ENCODE data around the gene LRRIQ4. TPM values are rescaled to one million over a fixed set of nuclear protein-coding genes. Genes with fewer than 3 reads are reported as not detected.

LRRIQ4 gene
- total RNA-seq, result 1 to 10 TPM in 1 of 5 donors, not detected in 4; 4.6 TPM
- not detected for polyA plus RNA-seq
- long read RNA-seq, donor 1, result 0 reads
- long read RNA-seq, donor 2, result 0 reads
- long read RNA-seq, donor 3, result 0 reads
- long read RNA-seq, donor 4, result 0 reads
- long read RNA-seq, donor 5, result 0 reads
- long read RNA-seq, donor 6, result 0 reads
- long read RNA-seq, donor 7, result 0 reads
- long read RNA-seq, donor 8, result 0 reads
- long read RNA-seq, donor 9, result 0 reads
- long read RNA-seq, donor 10, result 0 reads

DNA sequence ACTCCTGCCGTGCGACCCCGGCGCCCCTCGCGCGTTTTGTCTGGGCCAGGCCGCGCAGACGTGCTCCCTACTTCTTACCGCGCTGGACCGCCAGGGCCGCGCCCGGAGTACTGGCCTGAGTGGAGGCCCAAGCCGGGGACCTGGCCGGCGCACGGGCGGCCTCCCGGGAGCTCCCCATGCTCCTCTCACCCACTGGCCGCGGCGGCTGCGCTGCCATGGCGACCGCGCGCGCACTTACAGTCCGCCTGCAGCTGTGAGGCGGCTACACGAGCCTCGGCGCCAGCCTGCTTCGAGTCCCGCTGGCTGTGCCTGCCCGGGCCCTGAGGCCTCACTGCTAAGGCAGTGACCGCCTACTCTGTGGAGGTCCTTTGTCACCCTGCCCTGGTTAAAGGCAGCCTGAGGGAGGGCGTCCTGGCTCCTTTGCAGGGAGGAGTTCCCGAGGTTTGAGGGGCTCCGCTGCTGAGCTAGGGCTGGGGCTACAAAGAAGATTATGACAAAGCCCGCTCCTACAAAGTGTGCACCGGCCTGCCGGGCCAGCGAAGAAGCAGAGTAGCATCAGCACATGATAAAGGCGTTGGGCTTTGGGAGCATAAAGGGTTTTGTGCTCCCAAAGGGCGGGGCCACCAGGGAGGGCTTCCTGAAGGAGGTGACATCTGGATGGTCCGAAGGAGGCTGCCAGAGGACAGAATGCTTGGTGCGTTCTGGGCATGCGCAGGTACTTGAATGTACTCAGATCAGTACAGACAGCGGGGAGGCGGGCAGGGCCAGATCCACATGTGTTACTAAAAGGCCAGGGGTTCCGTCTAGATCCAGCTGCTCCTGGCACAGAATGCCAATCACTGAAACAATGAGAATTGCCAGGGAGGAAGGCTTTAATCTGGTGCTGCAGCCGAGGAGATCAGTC is at the start of gene LRRIQ4, which contains the start of gene LRRC34:
TSS of gene LRRIQ4 (plus strand) at position 539 of the 904 bp plus-strand sequence. CDS start 9,052 bp downstream, outside the sequence.
TSS of gene LRRC34 (minus strand) at position 573 of the 904 bp plus-strand sequence. CDS start at position 217, 356 bp downstream.
- Histone ChIP-seq H3K4me3 (peak within 1 kb of the TSS; percentile 59 to 77 (median 66)), H3K4me1 (peaks cover 24 to 35% (median 26%) of the 10 kb centered on the region in 4 donors), H3K27me3 (no peaks in the 10 kb centered on the region), H3K27ac (peak within 1 kb of the TSS; percentile 29 to 83 (median 68)), H3K9me3 (peaks cover 0 to 8% (median 4%) of the 10 kb centered on the region in 4 donors), H3K36me3 (no peaks in the 10 kb centered on the region)
- TF ChIP-seq POLR2AphosphoS5 (IDR thresholded peaks at IDR 0.05), result no peak
- no peak for TF ChIP-seq POLR2A (IDR thresholded peaks at IDR 0.05)
- intact Hi-C loops (cut with DNase I; ENCODE audit: low total_unique reads), result no loop called here
- peak; percentile 73 to 92 for DNase-seq
- WGBS, 5 donors, result 4 to 21% (median 7%) methylated on average over 19 to 56 of the region's 56 CpGs

GRCh38 chr3:169764312-169764881 is 48.3 kb upstream of the LRRIQ4 start:
- intact Hi-C loops (cut with DNase I; ENCODE audit: low total_unique reads), result no loop called here
- peak; percentile 56 to 85 for DNase-seq
- TF ChIP-seq POLR2AphosphoS5 (IDR thresholded peaks at IDR 0.05) (peak in 2 of 3 donors; percentile 15 to 44), EP300 (IDR thresholded peaks at IDR 0.05) (no peak)
- Histone ChIP-seq H3K27ac (peak overlapping the region; percentile 97 to 99 (median 98)), H3K4me1 (peaks cover 0 to 26% (median 10%) of the 10 kb centered on the region in 4 donors), H3K9me3 (no peaks in the 10 kb centered on the region), H3K36me3 (no peaks in the 10 kb centered on the region), H3K4me3 (peak overlapping the region; percentile 64 to 89 (median 79)), H3K27me3 (no peaks in the 10 kb centered on the region)
- WGBS, 5 donors, result 0 to 1% (median 0%) methylated on average over 18 to 46 of the region's 46 CpGs

DNA sequence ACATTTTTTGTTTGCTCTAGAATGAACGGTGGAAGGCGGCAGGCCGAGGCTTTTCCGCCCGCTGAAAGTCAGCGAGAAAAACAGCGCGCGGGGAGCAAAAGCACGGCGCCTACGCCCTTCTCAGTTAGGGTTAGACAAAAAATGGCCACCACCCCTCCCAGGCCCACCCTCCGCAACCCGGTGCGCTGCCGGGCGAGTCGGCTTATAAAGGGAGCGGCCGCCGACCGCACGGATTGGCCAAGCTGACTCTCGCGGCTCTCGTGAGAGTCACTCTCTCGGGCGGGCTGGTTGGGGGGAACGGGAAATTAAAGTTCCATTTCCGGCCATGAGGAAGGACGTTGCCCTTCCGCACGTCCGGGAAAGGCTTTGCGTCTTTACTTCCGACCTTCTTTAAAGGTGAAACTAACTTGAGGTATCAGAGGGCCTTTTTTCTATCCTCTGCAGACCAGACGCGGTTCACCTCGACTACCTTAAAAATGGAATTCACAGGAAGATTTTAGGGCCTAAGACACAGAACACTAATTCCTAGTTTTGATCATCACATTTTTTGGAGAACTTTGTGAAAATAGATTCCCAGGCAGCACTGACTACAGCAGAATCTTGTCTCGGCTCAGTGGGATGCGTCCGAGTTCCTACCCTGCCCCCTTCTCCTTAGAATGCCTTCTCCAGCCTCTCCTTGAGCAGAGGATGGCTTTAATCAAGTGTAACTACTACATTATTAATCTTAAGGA is 47.6 kb upstream of the LRRIQ4 start, which contains the start of gene TERC:
TSS of gene TERC (minus strand) at position 179 of the 731 bp plus-strand sequence.
- H3K4me3 ChIP-seq, result peak within 1 kb of the TSS; percentile 64 to 89 (median 79)
- peak within 1 kb of the TSS; percentile 97 to 99 (median 98) for H3K27ac ChIP-seq
- H3K36me3 ChIP-seq, result no peaks in the 10 kb centered on the region
- WGBS, 5 donors, result 6 to 8% (median 7%) methylated on average over 42 of the region's 42 CpGs
- intact Hi-C loops (cut with DNase I; ENCODE audit: low total_unique reads), result no loop called here
- DNase-seq, result peak; percentile 92 to 98
- peaks cover 0 to 24% (median 10%) of the 10 kb centered on the region in 4 donors for H3K4me1 ChIP-seq
- no peaks in the 10 kb centered on the region for H3K9me3 ChIP-seq
- no peaks in the 10 kb centered on the region for H3K27me3 ChIP-seq
- TF ChIP-seq CTCF (IDR thresholded peaks at IDR 0.05) (no peak), EP300 (IDR thresholded peaks at IDR 0.05) (peak; percentile 14), POLR2A (IDR thresholded peaks at IDR 0.05) (peak in 2 of 4 donors; percentile 92 to 96), POLR2AphosphoS5 (IDR thresholded peaks at IDR 0.05) (peak; percentile 87 to 100 (median 96))

DNA sequence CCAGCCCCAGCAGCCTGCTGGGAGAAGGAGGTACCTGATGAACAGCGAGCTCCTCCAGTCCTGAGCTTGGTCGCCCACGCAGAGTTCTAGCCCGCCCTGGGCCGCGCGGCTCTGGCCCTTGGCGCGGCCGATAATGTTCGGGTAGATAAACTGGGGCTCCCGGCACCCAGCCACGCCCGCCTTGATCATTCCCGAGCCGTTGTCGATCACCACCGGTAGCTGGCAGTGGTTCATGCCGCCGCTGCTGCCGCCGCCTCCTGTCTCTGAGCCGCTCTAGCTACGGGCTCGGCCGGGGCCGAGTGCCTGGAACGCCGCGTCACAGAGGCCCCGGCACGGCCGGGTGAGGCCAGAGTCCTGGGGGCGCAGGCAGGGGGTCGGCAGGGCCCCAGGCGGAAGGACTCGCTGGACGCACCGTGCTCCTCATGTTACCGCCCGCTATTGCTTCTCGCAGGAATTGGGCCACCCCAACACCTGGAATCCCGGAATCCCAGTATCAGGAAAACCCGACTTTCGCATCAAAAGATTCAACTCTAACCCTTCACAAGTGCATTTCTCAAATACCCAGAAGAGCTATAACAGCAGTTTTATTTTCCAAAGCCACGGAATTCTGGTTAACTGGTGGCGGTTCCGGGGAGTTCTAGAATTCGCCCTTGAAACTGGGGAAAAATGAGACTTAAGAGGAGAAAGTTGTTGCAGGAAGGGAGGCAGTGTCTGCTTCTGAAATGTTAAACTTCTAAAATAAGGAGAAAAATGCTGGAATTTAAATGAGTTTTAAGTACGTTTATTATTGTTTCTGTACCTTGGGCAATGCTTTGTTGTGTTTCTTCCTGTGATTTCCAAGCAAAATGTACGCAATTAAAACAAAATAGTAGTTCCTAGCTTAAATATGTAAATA is 43.1 kb upstream of the LRRIQ4 start, which contains the start of gene ACTRT3:
TSS of gene ACTRT3 (minus strand) at position 275 of the 895 bp plus-strand sequence. CDS start at position 234, 41 bp downstream.
- Histone ChIP-seq H3K4me3 (peak within 1 kb of the TSS; percentile 50 to 69 (median 60)), H3K4me1 (peaks cover 7 to 14% (median 11%) of the 10 kb centered on the region in 4 donors), H3K27me3 (no peaks in the 10 kb centered on the region), H3K36me3 (peaks cover 0 to 3% (median 0%) of the 10 kb centered on the region in 4 donors), H3K27ac (peak within 1 kb of the TSS; percentile 89 to 98 (median 95)), H3K9me3 (no peaks in the 10 kb centered on the region)
- TF ChIP-seq POLR2A (IDR thresholded peaks at IDR 0.05), result peak in 1 of 4 donors; percentile 6
- TF ChIP-seq EP300 (IDR thresholded peaks at IDR 0.05), result no peak
- peak in 2 of 3 donors; percentile 24 to 44 for TF ChIP-seq POLR2AphosphoS5 (IDR thresholded peaks at IDR 0.05)
- WGBS, 5 donors, result 1 to 5% (median 2%) methylated on average over 28 to 51 of the region's 51 CpGs
- peak; percentile 76 to 87 for DNase-seq
- intact Hi-C loops (cut with DNase I; ENCODE audit: low total_unique reads), result no loop called here
